PC-9 (cell line): ENCODE measurements around the gene PXT1. TPM values are rescaled to one million over a fixed set of nuclear protein-coding genes. Genes with fewer than 3 reads are reported as not detected.

Experiments used
- Bru-seq: library from RNA; stranded (reverse); fragments of 400-500 nt; gene quantifications from one replicate; lab custom pipeline; 2021; lab: Mats Ljungman, UMichigan
- BruChase-seq, 2 experiments: library from RNA; stranded (reverse); fragments of 400-500 nt; gene quantifications; one replicate each; lab custom pipeline; 2021; lab: Mats Ljungman, UMichigan
- BruUV-seq: library from RNA; stranded (reverse); fragments of 400-500 nt; replicated peaks from 2 replicates; lab custom pipeline; 2021; lab: Mats Ljungman, UMichigan
- CTCF ChIA-PET: fragments of 300-600 bp; sonication (Branson Sonifier 250); formaldehyde crosslinking; loops from one replicate; lab custom pipeline; 2022; ENCODE audit warnings: antibody characterized with exemption; lab: Charles Lee
- POLR2A ChIA-PET: fragments of 300-600 bp; sonication (Branson Sonifier 250); formaldehyde crosslinking; loops from one replicate; lab custom pipeline; 2022; ENCODE audit warnings: antibody characterized with exemption; ENCODE audit not compliant: unreplicated experiment; lab: Charles Lee
- DNase-seq, 2 experiments: peaks; one replicate each; pipeline versions ENCODE4 v3.0.0 to v3.0.0-alpha.2; 2015 to 2022; ENCODE audit warnings: mixed read lengths in 1 of 2
- H2AFZ ChIP-seq: fragments of 200-600 bp; sonication (generic); 2 replicates; pipeline ENCODE4 v1.8.1; 2017; ENCODE audit warnings: antibody characterized with exemption
- H3F3A ChIP-seq: fragments of 200-600 bp; sonication (generic); 2 replicates; pipeline ENCODE4 v1.8.1; 2017; ENCODE audit warnings: antibody characterized with exemption, mild to moderate bottlenecking, low read depth; ENCODE audit not compliant: insufficient read depth
- H3K27ac ChIP-seq: fragments of 200-600 bp; sonication (generic); 2 replicates; pipeline ENCODE4 v1.6.1; 2016; ENCODE audit warnings: mixed run types
- H3K27me3 ChIP-seq: fragments of 200-600 bp; sonication (generic); 2 replicates; pipeline ENCODE4 v1.6.1; 2016; ENCODE audit warnings: low read depth, mixed run types; ENCODE audit not compliant: insufficient read depth
- H3K36me3 ChIP-seq: fragments of 200-600 bp; sonication (generic); 2 replicates; pipeline ENCODE4 v1.6.1; 2016; ENCODE audit warnings: low read depth, mixed run types
- H3K4me1 ChIP-seq: fragments of 200-600 bp; sonication (generic); replicated peaks from 2 replicates; pipeline ENCODE4 v1.6.1; 2016; ENCODE audit warnings: mixed run types; ENCODE audit not compliant: insufficient read depth
- H3K4me2 ChIP-seq: fragments of 200-600 bp; sonication (generic); 2 replicates; pipeline ENCODE4 v1.6.1; 2017; ENCODE audit warnings: mixed run types
- H3K4me3 ChIP-seq: fragments of 200-600 bp; sonication (generic); 2 replicates; pipeline ENCODE4 v1.6.1; 2016; ENCODE audit warnings: mixed run types
- H3K79me2 ChIP-seq: fragments of 200-600 bp; sonication (generic); 2 replicates; pipeline ENCODE4 v1.6.1; 2017; ENCODE audit warnings: low read depth, mixed run types
- H3K9me2 ChIP-seq: fragments of 200-600 bp; sonication (generic); 2 replicates; pipeline ENCODE4 v1.8.1; 2017; ENCODE audit warnings: mild to moderate bottlenecking; ENCODE audit not compliant: insufficient read depth
- H3K9me3 ChIP-seq: fragments of 200-600 bp; sonication (generic); 2 replicates; pipeline ENCODE4 v1.8.1; 2016; ENCODE audit warnings: low read depth; ENCODE audit not compliant: insufficient read depth
- H4K20me1 ChIP-seq: fragments of 200-600 bp; sonication (generic); 2 replicates; pipeline ENCODE4 v1.8.1; 2017; ENCODE audit not compliant: insufficient read depth
- EZH2 ChIP-seq: fragments of 200-600 bp; sonication (generic); IDR thresholded peaks from 2 replicates; pipeline ENCODE4 v1.8.0; 2017; ENCODE audit warnings: antibody characterized with exemption, low read depth
- intact Hi-C: fragments of 100-400 bp; cut with micrococcal nuclease; formaldehyde crosslinking; loops from one replicate; pipeline ENCODE4 v1.10.0; 2022; ENCODE audit not compliant: unreplicated experiment
- long read RNA-seq: library from polyadenylated mRNA; stranded (forward); transcript quantifications from one replicate; pipeline ENCODE4 v2.0.0, GENCODE V29; 2022
- total RNA-seq: library from RNA; stranded (reverse); gene quantifications from 2 replicates; pipeline ENCODE4 v1.2.3, GENCODE V29; 2021
- TF ChIP-seq, protein P1 (sequence below): fragments of 200-600 bp; sonication (generic); conservative IDR thresholded peaks from 2 replicates; pipeline ENCODE4 v1.6.1; 2017; ENCODE audit warnings: mixed run types, antibody characterized with exemption, mild to moderate bottlenecking, moderate library complexity

Gene PXT1, protein sequence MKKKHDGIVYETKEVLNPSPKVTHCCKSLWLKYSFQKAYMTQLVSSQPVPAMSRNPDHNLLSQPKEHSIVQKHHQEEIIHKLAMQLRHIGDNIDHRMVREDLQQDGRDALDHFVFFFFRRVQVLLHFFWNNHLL
- total RNA-seq (not detected in 2 replicates), Bru-seq, nascent RNA (percentile 18 among the genes with signal in this experiment), BruChase-seq, experiment 1, labeled RNA remaining after a 2-hour chase (percentile 16 among the genes with signal in this experiment), BruChase-seq, experiment 2, labeled RNA remaining after a 6-hour chase (percentile 11 among the genes with signal in this experiment)
- long read RNA-seq: 0 reads

DNA sequence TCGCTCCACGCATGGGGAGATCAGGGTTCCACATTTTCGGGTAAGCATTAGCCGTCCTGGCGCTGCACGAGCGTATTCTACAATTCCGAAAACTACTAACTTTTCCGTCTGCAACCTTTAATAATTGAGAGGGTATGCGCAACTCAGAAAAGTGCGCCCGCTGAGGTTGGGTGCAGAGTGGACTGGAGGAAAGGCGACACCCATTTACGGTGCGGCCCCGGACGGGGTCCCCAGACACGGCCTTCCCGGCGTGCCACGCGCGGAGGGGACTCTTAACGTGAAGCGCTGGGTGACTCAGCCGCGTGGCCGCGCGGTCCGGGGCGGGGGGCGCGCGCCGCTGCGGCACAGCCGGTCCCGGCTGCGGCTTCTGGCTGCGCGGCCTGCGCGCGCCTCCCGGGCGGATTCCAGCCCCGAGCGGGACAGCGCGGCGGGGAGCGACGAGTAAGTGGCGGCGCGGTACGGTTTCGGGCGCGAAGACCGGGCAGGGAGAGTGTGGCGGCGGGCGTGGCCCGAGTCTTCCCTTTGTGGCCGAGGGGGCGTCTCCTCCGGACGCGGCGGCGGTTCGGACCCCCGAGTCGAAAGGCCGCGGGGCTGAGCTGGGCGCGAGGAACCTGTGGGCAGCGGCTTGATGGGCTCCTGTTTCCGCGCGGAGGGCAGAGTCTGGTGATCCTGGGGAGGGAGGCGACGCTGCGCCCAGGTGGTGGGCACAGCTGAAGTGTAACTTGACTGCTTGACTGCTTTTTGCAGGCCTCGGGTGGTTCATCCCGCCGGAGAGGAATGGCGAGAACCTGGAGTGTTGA lies at the start of gene PXT1, which contains the start of gene KCTD20:
PXT1 (minus strand) TSS at position 184 of the 800 bp plus-strand sequence. CDS start 16,772 bp downstream, outside the sequence.
KCTD20 (plus strand) TSS at position 330 of the 800 bp plus-strand sequence. CDS start 27,098 bp downstream, outside the sequence.
- H3K9me3 ChIP-seq: no peaks in the 10 kb centered on the region
- H4K20me1 ChIP-seq: no peaks in the 10 kb centered on the region; the same call in 1 of the 2 replicates
- peaks cover 25% of the 10 kb centered on the region for H3K4me1 ChIP-seq
- ChIA-PET CTCF (no interaction called here), POLR2A (interaction anchor here (0.9 kb wide), 1 partner anchor 20 kb away, joined by 4 read pairs; no protein-coding TSS in a partner anchor)
- BruUV-seq: no TSS peak
- no peaks in the 10 kb centered on the region for H3K36me3 ChIP-seq
- peak; percentile 67 to 88 for DNase-seq
- intact Hi-C loops: loop anchor here (1.0 to 5.0 kb wide), 4 partner anchors 20 to 239 kb away; partner anchors contain the start of gene SRSF3
- peak within 1 kb of the TSS; percentile 93 for H3K4me2 ChIP-seq
- H3K27ac ChIP-seq: peak within 1 kb of the TSS; percentile 92
- H3K9me2 ChIP-seq: no peaks in the 10 kb centered on the region
- peaks cover 52% of the 10 kb centered on the region for H3K79me2 ChIP-seq
- TF ChIP-seq, protein P1, sequence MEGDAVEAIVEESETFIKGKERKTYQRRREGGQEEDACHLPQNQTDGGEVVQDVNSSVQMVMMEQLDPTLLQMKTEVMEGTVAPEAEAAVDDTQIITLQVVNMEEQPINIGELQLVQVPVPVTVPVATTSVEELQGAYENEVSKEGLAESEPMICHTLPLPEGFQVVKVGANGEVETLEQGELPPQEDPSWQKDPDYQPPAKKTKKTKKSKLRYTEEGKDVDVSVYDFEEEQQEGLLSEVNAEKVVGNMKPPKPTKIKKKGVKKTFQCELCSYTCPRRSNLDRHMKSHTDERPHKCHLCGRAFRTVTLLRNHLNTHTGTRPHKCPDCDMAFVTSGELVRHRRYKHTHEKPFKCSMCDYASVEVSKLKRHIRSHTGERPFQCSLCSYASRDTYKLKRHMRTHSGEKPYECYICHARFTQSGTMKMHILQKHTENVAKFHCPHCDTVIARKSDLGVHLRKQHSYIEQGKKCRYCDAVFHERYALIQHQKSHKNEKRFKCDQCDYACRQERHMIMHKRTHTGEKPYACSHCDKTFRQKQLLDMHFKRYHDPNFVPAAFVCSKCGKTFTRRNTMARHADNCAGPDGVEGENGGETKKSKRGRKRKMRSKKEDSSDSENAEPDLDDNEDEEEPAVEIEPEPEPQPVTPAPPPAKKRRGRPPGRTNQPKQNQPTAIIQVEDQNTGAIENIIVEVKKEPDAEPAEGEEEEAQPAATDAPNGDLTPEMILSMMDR: no peak
- TF ChIP-seq EZH2: no peak
- no peaks in the 10 kb centered on the region for H3K27me3 ChIP-seq
- H3F3A ChIP-seq: peaks cover 28% of the 10 kb centered on the region
- H2AFZ ChIP-seq: peak within 1 kb of the TSS; percentile 91
- H3K4me3 ChIP-seq: peak within 1 kb of the TSS; percentile 75

DNA sequence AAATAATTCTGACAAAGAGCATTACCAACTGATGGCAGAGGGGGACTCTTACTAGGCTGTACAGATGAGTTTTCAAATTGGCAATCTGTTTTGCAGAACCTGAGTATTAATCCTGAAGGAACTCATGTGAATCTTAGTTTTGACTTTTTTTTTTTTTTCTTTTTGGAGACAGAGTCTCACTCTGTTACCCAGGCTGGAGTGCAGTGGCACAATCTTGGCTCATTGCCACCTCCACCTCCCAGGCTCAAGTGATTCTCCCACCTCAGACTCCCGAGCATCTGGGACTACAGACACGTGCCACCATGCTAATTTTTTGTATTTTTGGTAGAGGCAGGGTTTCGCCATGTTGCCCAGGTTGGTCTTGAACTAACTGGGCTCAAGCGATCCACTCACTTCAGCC lies 49.4 kb upstream of the PXT1 start:
- no TSS peak for BruUV-seq
- H3K4me2 ChIP-seq: no peak overlapping the region
- ChIA-PET POLR2A (no interaction called here), CTCF (no interaction called here)
- no peak for TF ChIP-seq EZH2
- TF ChIP-seq, protein P1: no peak
- peaks cover 18% of the 10 kb centered on the region for H3K36me3 ChIP-seq
- H3K27me3 ChIP-seq: no peaks in the 10 kb centered on the region
- H3K9me2 ChIP-seq: no peaks in the 10 kb centered on the region
- H3K9me3 ChIP-seq: no peaks in the 10 kb centered on the region
- H3K4me3 ChIP-seq: no peak overlapping the region
- H3K79me2 ChIP-seq: no peaks in the 10 kb centered on the region
- H2AFZ ChIP-seq: no peak overlapping the region
- no peaks in the 10 kb centered on the region; the same call in 1 of the 2 replicates for H4K20me1 ChIP-seq
- intact Hi-C loops: loop anchor here (5.0 kb wide), 1 partner anchor 70 kb away; no protein-coding TSS in a partner anchor
- H3F3A ChIP-seq: peaks cover 43% of the 10 kb centered on the region
- DNase-seq: no peak
- no peak overlapping the region for H3K27ac ChIP-seq
- peaks cover 18% of the 10 kb centered on the region for H3K4me1 ChIP-seq

DNA sequence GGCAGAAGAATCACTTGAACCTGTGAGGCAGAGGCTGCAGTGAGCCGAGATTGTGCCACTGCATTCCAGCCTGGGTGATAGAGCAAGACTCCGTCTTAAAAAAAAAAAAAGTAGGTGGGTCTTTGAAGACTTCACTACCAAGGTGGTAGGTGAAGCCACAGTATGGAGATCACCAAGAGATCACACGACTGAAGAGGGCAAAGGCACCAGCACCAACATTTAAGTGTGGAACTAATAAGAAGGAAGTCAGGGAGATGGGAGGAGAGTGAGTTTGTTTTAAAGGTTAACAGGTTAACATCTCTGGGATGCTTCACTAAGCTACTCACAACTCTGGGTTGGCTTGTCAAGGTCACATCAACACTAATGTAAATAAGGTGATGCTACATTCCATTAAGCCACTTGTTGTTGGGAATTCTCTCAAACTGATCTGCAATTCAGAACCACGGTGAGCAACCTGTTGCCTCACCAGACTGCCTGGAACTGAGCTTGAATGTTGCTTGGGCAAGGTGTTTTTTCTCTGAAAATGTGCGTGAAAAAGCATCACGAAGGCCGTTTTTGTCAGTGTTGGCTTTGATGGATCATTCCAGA lies 48.8 kb upstream of the PXT1 start:
- Histone ChIP-seq H3K27me3 (no peaks in the 10 kb centered on the region), H3K4me3 (no peak overlapping the region), H4K20me1 (no peaks in the 10 kb centered on the region; the same call in 1 of the 2 replicates), H3K4me2 (no peak overlapping the region), H2AFZ (no peak overlapping the region), H3K9me3 (no peaks in the 10 kb centered on the region), H3F3A (peaks cover 43% of the 10 kb centered on the region), H3K79me2 (no peaks in the 10 kb centered on the region), H3K4me1 (peaks cover 18% of the 10 kb centered on the region), H3K36me3 (peaks cover 16% of the 10 kb centered on the region), H3K9me2 (no peaks in the 10 kb centered on the region), H3K27ac (no peak overlapping the region)
- DNase-seq: peak in 1 of 2 experiments; percentile 41
- TF ChIP-seq EZH2: no peak
- TF ChIP-seq, protein P1: no peak
- intact Hi-C loops: loop anchor here (5.0 kb wide), 1 partner anchor 69 kb away; no protein-coding TSS in a partner anchor
- BruUV-seq: no TSS peak
- ChIA-PET POLR2A (no interaction called here), CTCF (no interaction called here)
